ENCODE data around the gene MYO1H.
"Not testable (repeated sequence)": the region's sequence is repeated elsewhere in the genome, so short reads cannot be mapped to it uniquely, and the experiment has no call there.

The MYO1H gene

DNA sequence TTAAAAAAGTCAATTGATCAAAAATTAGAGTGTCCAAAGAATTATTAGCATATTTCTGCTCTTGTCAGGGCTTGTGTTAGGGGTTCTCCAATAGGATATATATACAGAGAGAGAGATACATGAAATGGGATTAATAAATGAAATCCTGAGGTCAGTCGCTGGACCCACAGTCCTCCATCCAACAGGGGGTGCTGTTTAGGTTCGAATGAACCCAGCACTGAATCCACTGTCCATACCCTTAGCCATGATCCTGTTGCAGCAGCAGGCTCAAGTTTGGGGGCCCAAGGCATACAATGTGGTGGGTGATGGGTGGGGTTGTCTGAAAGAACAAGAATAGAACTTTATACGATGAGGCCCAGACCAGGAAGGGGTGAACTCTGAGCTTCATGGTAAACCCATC lies 780 bp upstream of the MYO1H start:
- DNase-seq (ENCODE audit: low read depth in 2 of 2): no peak

DNA sequence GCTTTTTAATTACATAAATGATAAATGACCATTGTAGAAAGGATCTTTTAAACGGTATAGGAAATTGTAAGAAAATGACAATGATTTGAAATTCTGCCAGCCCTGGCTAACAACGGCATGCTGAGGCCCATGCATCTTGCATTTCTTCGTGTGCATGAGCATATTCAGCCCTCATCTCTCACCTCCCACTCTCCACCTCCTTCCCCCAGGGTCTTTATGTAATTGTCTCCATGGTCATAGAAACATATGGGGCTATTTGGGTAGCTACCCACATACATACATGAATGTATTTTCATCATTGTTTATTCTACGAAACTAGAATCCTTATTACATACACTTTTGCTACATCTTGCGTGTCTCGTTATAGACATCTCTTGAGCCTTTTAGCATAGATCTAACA lies 4.5 kb downstream of the MYO1H start:
- DNase-seq (ENCODE audit: low read depth in 2 of 2): no peak

DNA sequence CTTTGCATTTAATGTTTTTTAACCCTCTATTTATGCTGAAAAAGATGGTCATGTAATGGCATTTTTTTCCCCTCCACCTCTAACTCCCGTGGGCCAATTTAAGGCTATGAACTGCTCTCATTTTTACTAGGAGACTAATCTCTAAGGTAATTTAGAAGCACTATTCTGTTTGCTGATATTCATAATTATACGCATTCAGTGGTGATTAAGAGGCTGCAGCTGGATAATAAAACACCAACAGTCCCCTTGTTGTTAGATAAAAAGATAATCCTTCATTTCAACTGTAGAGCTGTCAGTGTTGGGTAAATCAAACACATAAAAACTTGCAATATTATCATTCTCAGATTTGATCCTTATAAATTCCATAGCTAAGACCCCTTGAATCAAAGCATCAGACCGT lies 8.9 kb downstream of the MYO1H start:
- no peak for DNase-seq (ENCODE audit: low read depth in 2 of 2)

DNA sequence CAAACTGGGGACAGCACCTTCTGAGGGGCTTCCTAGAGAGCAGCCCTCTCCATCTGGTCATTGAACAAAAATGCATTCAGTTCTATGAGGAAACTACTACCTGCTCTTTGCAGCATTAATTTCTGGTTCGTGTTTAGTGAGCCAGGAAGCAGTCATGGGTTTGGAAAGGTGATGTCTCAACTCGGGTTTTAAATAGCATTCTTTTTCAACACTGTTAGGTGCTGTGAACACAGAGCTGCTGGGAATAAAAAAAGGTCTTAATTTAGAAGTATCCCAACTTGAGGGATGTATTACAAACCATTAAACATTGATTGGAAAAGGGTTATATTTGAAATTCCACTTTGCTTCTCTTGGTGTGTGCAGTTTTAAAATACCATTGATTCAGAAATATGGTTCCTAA lies 9.3 kb downstream of the MYO1H start:
- no peak for DNase-seq (ENCODE audit: low read depth in 2 of 2)

DNA sequence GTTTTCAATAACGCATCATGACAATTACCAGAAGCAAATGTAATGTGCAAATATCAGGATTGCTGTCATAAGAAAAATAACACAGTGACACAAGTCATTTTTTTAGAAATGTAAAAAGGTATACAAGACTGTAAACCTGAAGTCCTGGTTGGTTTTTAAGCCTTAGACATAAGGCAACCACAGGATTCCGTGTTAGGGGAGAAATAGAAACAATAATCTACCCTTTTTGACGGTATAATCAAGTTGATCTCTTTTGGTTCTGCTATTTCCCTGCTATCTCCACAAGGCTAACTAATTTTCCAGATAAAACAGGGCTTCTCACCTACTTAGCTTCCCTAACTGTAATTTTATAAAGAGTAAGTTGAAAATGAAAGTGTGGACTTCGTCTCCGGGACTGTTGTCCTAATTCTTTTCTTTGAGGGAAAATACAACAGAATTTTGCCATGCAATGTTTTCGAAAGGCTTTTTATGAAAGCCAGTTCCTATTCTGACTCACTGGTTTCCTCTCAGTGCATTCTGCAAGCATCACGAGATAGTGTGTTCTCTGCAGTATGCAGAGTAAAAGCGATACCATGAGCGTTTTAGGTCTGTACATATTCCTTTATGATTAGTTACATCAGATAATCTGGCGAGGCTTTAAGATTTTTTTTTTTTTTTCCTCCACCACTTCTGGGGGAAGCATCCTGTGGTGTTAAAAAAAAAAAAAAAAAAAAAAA lies 10.6 kb downstream of the MYO1H start:
- no peak for DNase-seq (ENCODE audit: low read depth in 2 of 2)

DNA sequence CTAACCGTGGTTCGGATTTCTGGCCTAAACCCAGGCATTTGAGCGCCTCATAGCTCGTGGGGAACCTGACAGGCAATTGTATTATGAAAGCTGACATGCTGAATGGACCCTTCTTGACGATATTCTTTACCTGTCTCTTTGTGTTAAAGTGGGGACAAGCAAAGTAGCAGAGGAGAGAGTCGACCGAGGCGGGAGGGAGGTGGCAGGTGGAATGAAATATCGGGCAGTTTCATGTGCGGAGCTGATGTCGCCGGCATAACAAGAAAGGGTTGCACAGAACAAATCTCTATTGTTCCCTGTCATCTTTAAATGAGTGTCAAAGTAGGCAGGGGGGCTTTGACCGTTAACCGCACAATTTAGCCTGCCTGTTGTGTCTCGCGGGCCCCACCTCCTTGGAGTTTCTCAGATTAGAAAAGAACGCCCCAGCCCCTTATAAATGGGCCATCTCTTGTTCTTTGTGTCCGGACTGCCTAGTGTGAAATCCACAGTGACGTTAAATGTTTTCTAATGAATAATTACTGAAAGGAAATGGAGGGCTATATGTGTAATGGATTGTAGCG lies 11.5 kb downstream of the MYO1H start:
- DNase-seq (ENCODE audit: low read depth in 2 of 2): no peak

DNA sequence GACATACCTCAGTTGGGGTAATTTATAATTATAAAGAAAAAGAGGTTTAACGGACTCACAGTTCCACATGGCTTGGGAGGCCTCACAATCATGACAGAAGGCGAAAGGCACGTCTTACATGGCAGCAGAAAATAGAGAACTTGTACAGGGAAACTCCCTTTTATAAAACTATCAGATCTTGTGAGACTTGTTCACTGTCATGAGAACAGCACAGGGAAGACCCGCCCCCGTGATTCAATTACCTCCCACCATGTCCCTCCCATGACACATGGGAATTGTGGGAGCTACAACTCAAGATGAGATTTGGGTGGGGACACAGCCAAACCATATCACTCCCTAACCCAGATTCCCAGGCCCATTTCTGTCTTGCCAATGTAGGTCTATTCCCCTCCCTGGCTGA lies 22.1 kb downstream of the MYO1H start:
- no peak for DNase-seq (ENCODE audit: low read depth in 2 of 2)

DNA sequence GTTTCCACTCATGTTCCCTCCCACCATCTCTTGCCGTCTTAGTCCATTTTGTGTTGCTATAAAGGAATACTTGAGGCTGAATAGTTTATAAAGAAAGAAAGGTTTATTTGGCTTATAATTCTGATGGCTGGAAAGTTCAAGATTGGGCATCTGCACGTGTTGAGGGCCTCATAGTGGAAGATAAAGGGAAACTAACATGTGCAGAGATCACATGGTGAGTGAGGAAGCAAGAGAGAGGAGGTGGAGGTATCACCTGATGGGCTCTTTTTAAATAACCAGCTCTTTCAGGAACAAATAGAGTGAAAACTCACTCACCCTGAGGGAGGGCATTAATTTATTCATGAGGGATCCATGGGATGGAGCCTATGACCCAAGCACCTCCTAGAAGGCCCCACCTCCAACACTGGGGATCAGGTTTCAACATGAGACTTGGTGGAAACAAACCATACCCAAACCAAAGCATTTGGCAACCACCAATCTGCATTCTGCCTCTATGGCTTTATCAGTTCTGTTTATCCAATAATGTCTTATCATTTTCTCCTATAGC lies 29.5 kb downstream of the MYO1H start:
- DNase-seq (ENCODE audit: low read depth in 2 of 2): no peak

DNA sequence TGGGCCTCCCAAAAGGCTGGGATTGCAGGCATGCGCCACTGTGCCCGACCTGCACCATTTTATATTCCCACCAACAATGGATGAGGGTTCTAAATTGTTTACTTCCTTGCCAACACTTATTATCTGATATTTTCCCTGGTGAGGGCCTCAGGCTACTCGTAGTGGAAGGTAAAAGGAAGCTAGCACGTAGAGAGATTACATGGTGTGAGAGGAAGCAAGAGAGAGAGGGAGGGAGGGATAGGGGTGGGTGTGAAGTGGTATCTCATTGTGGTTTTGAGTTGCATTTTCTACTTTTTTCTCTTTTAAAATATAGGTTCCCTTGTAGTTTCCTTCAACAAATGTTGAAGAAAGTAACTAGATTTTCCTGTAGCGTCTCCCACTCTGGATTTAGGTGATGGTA lies 30.9 kb downstream of the MYO1H start:
- DNase-seq (ENCODE audit: low read depth in 2 of 2): no peak

DNA sequence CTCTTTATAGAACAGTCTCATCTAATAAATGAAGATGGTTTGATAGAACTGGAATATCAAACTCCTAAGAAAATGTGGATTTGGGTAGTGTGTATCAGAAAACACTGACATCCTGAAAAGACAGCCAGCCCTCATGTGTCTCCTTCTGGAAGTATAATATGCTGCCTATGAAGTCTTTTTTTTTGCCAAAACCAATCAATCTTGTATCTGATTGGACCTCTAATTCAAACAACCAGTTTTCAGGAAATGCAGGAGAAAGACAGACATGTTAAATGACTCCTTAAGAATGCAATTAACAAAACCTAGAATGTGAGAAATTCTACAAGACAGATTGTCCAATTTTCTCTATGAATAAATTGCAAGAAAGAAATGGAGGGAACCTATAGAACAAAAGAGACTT lies 34.3 kb downstream of the MYO1H start:
- DNase-seq (ENCODE audit: low read depth in 2 of 2): no peak

DNA sequence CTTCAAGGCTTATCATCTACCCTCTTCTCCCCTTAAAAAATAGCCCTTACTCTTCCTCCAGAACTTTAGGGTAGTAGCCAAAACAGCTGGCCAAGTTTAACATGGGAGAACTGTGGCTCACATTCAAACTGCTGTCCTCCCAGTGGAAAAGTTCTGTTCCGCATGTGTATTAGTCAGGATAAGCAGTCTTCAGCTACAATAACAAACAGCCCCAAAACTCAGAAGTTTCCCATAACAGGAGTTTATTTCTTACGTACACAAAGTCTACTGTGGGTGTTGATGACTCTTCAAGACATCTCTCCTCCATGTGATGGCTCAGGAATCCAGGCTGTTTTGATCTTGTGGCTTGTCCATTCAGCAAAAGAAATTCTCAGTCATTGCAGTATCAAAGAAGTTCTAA lies 35.5 kb downstream of the MYO1H start:
- DNase-seq (ENCODE audit: low read depth in 2 of 2): no peak

DNA sequence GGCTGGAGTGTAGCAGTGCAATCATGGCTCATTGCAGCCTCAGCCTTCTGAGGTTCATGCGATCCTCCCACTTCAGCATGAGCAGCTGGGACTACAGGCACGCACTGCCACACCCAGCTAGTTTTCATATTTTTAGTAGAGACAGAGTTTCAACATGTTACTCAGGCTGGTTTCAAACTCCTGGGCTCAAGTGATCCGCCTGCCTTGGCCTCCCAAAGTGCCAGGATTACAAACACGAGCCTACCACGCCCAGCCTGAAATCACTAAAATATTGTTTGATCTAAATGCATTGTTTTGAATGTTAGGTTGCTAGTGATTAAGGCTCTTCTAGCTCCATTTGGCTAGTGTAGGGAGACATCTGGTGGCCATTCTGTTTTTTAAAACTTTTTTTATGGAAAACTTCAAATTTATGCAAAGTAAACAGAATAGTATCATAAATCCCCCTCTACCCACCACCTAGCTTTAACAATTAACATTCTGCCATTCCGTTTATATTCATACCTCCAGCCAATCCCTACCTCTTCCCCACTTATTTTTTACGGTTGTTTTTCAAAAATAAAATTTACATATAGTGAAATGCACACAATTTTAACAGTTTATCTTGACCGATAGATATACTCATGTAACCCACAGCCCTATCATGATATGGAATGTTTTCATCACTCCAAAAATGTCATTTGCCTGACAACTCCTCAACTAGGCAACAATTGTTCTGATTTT lies 37.8 kb downstream of the MYO1H start:
- DNase-seq (ENCODE audit: low read depth in 2 of 2): no peak

DNA sequence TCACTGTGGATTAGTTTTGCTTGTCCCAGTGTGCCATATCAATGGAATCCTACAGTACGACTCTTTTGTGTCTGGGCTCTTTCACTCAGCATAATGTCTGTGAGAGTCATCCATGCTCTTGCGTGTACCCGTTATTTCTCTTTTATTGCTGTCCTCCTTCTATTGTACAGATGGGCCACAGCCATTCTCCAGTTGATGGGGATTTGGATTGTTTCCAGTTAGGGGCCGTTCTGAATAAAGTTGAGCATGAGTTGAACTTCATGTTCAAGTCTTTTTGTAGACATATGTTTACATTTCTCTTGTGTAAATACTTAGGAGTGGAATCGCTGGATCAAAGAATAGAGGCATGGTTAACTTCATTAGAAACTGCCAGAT lies 38.3 kb downstream of the MYO1H start:
- DNase-seq (ENCODE audit: low read depth in 2 of 2): no peak

DNA sequence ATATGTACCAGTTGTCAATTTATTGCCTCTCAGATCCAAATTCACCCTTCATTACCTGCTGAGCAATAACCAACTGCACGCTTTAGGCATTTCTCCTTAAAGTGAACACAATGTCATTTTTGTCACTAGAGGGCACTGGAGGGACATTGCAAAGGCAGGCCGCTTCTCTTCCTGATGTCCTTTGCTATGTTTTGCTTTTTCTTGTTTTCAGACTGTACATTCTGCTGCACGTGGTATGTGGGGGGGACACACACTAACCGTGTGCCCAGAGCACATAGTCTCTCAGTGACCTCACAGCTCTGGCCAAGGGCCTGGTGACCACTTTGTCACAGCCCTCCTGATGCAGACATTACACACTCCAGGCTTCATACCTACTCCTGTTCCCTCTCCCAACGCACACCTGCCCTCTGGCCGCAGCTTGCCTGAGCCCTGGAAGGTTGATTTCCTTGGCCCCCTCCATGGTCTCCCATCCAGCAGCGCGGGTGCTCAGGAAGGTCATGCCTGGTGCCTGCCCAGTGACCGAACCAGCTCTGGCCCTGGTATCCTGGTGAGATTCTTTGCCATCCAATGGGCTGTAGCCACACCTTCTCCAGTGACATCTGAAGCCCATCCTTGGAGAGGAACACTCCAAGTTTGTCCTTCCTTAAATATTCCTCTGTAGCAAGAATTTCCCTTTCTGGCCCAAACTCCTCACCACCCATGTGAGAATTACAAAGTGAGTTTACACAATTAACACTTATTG lies 39.9 kb downstream of the MYO1H start:
- no peak for DNase-seq (ENCODE audit: low read depth in 2 of 2)

DNA sequence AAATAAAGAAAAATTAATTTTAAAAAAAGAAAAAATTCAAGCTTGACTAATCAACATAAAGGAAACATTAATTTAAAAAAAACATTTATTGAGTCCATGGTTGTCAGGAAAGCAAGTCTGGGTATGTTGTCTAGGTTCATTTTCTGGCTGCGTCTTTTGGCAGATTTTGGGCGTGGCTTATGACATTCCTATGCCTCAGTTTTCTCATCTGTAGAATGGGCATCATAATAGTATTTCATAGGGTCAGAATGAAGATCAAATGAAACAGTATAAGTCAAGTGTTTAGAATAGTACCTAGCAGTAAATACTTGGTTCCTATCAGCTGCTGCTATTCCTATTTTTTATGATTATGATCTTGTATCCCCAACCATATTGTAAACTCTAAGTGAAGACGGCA lies 40.5 kb downstream of the MYO1H start:
- DNase-seq (ENCODE audit: low read depth in 2 of 2): no peak

DNA sequence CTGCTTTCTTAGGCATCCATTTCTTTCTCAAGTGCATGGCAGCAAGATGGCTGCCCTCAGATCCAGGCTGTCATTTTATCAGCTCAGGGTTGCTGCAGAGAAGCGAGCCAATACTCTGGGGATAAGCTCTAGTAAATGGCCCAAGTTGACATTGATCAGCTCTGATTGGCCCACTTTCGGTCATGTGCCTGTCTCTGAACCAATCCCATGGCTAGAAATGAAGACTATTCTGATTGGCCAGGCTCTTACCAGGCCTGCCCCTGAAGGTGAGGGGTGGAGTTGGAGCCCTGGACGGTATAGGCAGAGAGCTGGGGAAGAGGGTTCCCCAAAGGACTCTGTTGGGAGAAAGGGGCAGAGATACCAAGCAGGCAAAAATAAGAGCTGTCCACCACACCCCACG lies 41.4 kb downstream of the MYO1H start:
- no peak for DNase-seq (ENCODE audit: low read depth in 2 of 2)

DNA sequence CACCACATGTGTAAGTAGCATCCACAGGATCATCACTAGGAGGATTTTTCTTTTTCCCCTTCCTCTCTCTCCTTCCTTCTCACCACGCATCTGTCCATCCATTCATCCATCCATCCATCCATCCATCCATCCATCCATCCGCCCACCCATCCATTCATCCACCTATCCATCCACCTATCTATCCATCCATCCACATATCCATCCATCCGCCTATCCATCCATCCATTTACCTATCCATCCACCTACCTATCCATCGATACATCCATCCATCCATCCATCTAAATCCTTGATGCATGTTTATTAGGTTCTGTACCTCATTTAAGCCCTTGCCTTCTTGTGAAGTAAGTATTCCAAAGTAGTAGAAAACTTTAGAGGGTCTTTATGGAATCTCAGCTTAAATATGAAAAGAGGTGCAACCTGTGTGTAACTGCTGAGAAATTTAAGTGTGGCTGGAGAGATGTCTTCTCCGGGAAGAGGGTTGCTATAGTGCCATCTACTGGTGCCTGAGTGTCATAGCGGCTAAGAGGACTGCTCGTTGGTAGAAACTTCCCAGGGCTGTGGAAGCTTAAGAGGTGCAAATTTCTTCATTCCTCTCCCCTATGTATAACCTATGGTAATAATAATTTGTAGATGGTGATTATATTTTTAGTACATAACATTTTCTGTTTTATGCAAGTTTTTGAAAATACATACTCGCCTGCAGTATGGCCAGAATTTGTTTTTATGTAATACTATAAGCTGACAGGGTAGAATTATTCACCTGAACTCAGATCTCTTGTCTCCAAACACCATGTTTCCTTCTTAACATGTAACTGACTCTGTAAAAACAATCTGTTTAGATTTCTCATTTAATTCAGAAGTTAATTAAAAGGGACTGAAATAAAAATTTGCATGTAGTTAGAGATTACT lies 46.0 kb downstream of the MYO1H start:
- peak in 1 of 2 donors; percentile 2 for DNase-seq (ENCODE audit: low read depth in 2 of 2)

DNA sequence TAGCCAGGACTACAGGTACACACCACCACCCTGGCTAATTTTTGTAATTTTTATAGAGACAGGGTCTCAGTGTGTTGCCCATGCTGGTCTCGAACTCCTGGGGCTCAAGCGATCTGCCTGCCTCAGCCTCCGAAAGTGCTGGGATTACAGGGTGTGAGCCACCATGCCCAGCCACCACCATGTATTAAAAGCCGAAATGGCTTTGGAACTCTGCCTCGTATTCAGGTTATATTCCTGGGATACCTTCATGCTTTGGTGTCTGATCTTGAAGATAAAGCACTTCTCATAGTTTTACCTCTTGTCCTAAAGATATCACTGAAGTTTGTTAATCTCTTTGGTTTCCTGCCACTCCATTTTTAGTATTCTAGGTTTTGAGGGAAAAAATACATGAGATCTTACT lies 47.2 kb downstream of the MYO1H start:
- DNase-seq (ENCODE audit: low read depth in 2 of 2): no peak

DNA sequence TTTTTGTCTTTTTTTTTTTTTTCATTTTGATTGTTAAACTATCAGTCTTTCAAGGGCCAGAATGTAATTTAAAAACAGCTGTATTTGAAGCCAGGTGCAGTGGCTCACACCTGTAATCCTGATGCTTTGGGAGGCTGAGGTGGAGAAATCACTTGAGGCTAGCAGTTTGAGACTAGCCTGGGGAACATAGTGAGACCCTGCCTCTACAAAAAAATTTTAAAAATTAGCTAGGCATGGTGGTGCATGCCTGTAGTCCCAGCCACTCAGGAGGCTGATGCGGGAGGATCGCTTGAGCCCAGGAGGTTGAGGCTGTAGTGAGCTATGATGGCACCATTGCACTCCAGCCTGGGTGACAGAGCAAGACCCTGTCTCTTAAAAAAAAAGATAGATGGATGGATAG lies 57.1 kb downstream of the MYO1H start:
- DNase-seq (ENCODE audit: low read depth in 2 of 2): not testable (repeated sequence)

DNA sequence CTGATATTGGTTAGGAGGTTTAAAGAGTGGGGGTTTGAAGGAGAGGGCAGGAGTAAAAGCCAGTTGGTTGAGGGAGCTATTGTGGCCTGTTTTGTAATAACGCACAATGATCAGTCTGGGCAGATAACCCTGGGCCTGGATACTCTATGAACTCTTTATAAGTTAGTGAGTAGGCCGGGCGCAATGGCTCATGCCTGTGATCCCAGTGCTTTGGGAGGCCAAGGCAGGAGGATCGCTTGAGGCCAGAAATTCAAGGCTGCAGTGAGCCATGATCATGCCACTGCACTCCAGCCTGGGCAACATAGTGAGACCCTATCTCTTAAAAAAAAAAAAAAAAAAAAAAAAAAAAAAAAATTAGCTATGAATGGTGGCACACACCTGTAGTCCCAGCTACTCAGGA lies 58.4 kb downstream of the MYO1H start:
- not testable (repeated sequence) for DNase-seq (ENCODE audit: low read depth in 2 of 2)

DNA sequence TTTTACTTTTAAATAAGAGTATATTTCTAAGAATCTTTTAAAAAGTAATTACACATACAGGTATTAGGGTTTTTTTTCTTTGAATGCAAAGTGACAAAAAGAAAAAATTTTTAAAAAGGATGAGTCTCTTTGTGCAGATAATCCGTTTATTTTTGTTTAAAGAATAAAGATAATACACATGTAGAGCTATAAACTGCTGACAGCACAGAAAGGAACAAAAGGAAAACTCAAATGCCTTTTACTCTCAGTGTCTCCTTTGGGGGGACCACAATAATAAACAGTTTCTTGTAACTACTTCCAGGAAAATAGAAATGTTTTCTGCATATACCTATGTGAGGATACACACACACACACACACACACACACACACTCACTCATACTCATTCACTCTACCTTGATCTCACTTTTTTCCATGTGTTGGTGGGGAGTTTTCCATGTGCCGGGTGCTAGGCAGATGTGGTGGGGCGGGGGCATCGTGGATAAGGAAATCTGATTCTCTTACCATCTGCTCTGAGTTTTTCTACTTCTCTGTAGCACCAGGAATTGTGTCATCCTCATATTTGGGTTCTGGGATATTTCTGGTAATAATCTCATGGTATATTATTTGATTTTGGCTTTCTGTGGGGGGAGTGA lies 71.3 kb downstream of the MYO1H start:
- no peak for DNase-seq (ENCODE audit: low read depth in 2 of 2)

All from stimulated activated CD8-positive, alpha-beta memory T cell treated with anti-CD3 and anti-CD28 coated beads, Interleukin-2, amount 100 ng/mL, for 1 hour (primary cell).